Gastrocnemius medialis (tissue), 4 donors: Measurements from ENCODE around the gene PRRX1. TPM values are rescaled to one million over a fixed set of nuclear protein-coding genes. Genes with fewer than 3 reads are reported as not detected.

Source experiments
- ATAC-seq, 2 donors: fragments of 150-250 bp; one replicate each; pipeline ENCODE4 v1.9.1; 2016
- DNase-seq, 2 donors: peaks; one replicate each; pipeline ENCODE4 v3.0.0-alpha.2; 2019
- H3K27ac ChIP-seq, 4 donors: fragments of 200-600 bp; sonication (generic); 1 replicate in 1 of 4; 2 replicates in 3 of 4; pipeline ENCODE4 v1.5.1; 2016 to 2018; ENCODE audit warnings: mild to moderate bottlenecking in 2 of 4, moderate library complexity in 1 of 4
- H3K27me3 ChIP-seq, 3 donors: fragments of 200-600 bp; sonication (generic) in 2 of 3; 1 replicate in 1 of 3; 2 replicates in 2 of 3; pipeline versions ENCODE4 v1.5.1 to v1.6.0; 2016 to 2019; ENCODE audit warnings: mild to moderate bottlenecking in 1 of 3, moderate library complexity in 1 of 3
- H3K36me3 ChIP-seq, 2 donors: fragments of 200-600 bp; sonication (generic) in 1 of 2; one replicate each; pipeline ENCODE4 v1.5.1; 2017 to 2018
- H3K4me1 ChIP-seq, 2 donors: fragments of 200-600 bp; sonication (generic) in 1 of 2; one replicate each; pipeline ENCODE4 v1.5.1; 2016 to 2017; ENCODE audit warnings: mild to moderate bottlenecking in 2 of 2
- H3K4me3 ChIP-seq, 4 donors: fragments of 200-600 bp; sonication (generic) in 3 of 4; 1 replicate in 1 of 4; 2 replicates in 3 of 4; pipeline ENCODE4 v1.5.1; 2016 to 2019; ENCODE audit warnings: mild to moderate bottlenecking in 2 of 4
- H3K9me3 ChIP-seq, 3 donors: fragments of 200-600 bp; sonication (generic) in 2 of 3; 1 replicate in 1 of 3; 2 replicates in 2 of 3; pipeline ENCODE4 v1.5.1; 2016 to 2019
- CTCF ChIP-seq, 5 experiments: fragments of 450-650 bp in 3 of 5; fragments of 200-600 bp in 2 of 5; sonication (generic) in 2 of 5; IDR thresholded peaks in 4 of 5; conservative IDR thresholded peaks in 1 of 5; 1 replicate in 4 of 5; 2 replicates in 1 of 5; pipeline ENCODE4 v1.5.1; 2016 to 2019; ENCODE audit warnings: antibody characterized with exemption in 5 of 5, mild to moderate bottlenecking in 3 of 5, moderate library complexity in 3 of 5
- POLR2A ChIP-seq, 2 donors: fragments of 450-650 bp; IDR thresholded peaks; one replicate each; pipeline ENCODE4 v1.6.1; 2017; ENCODE audit warnings: antibody characterized with exemption in 2 of 2, mild to moderate bottlenecking in 2 of 2, moderate library complexity in 2 of 2
- in situ Hi-C, 4 donors: fragments of 200-750 bp; cut with MboI; loops; one replicate each; pipeline versions ENCODE4 v1.15.0 to v1.8.0; 2017; ENCODE audit warnings: low sequenced_read_pairs in 4 of 4
- intact Hi-C: fragments of 100-400 bp; cut with DNase I; formaldehyde crosslinking; loops from one replicate; pipeline ENCODE4 v1.15.1; 2023; ENCODE audit warnings: low total_unique reads
- total RNA-seq, 4 donors: library from RNA; depleted of rRNA; stranded (reverse); fragments of >200 nt; gene quantifications; one replicate each; pipeline versions ENCODE4 v1.1.0 to v1.2.3, GENCODE V29; 2016

PRRX1 gene
- total RNA-seq, 4 donors from 2014 or later: 35.3 to 120 (median 64.3) TPM

GRCh38 chr1:170705981-170706380 lies 42.0 kb downstream of the PRRX1 start:
- H3K4me1 ChIP-seq: peaks cover 34 to 60% of the 10 kb centered on the region in 2 donors
- no peaks in the 10 kb centered on the region for H3K9me3 ChIP-seq
- H3K4me3 ChIP-seq: no peak overlapping the region
- ATAC-seq (no peak), DNase-seq (no peak)
- TF ChIP-seq CTCF (IDR thresholded peaks at IDR 0.05 in 4 of 5, conservative IDR thresholded peaks at IDR 0.05 in 1 of 5) (no peak), POLR2A (IDR thresholded peaks at IDR 0.05) (no peak)
- H3K27me3 ChIP-seq: no peaks in the 10 kb centered on the region
- intact Hi-C loops (no loop called here), in situ Hi-C loops (no loop called here)
- H3K27ac ChIP-seq: peak overlapping the region; percentile 82 to 86 (median 85)
- no peaks in the 10 kb centered on the region for H3K36me3 ChIP-seq

GRCh38 chr1:170707117-170707516 lies 43.2 kb downstream of the PRRX1 start:
- peak overlapping the region; percentile 82 to 86 (median 85) for H3K27ac ChIP-seq
- no peaks in the 10 kb centered on the region for H3K36me3 ChIP-seq
- in situ Hi-C loops: no loop called here
- ATAC-seq (no peak), DNase-seq (no peak)
- no peak for TF ChIP-seq CTCF (IDR thresholded peaks at IDR 0.05 in 4 of 5, conservative IDR thresholded peaks at IDR 0.05 in 1 of 5)
- no peak for TF ChIP-seq POLR2A (IDR thresholded peaks at IDR 0.05)
- H3K27me3 ChIP-seq: no peaks in the 10 kb centered on the region
- intact Hi-C loops: loop anchor here (1.0 kb wide), 1 partner anchor 36 kb away; no protein-coding TSS in a partner anchor
- no peaks in the 10 kb centered on the region for H3K9me3 ChIP-seq
- H3K4me3 ChIP-seq: no peak overlapping the region
- H3K4me1 ChIP-seq: peaks cover 35 to 54% of the 10 kb centered on the region in 2 donors

- Histone ChIP-seq H3K9me3 (no peaks in the 10 kb centered on the region), H3K27ac (peak overlapping the region; percentile 82 to 86 (median 85)), H3K27me3 (no peaks in the 10 kb centered on the region), H3K4me3 (no peak overlapping the region), H3K4me1 (peaks cover 35 to 48% of the 10 kb centered on the region in 2 donors), H3K36me3 (no peaks in the 10 kb centered on the region)
- intact Hi-C loops: loop anchor here (1.0 kb wide), 1 partner anchor 37 kb away; no protein-coding TSS in a partner anchor
- DNase-seq (peak in 1 of 2 donors; percentile 25), ATAC-seq (peak; percentile 95 to 96)
- in situ Hi-C loops: no loop called here
- no peak for TF ChIP-seq CTCF (IDR thresholded peaks at IDR 0.05 in 4 of 5, conservative IDR thresholded peaks at IDR 0.05 in 1 of 5)
- TF ChIP-seq POLR2A (IDR thresholded peaks at IDR 0.05): no peak
These were observed 44.2 kb downstream of the PRRX1 start for GRCh38 chr1:170707959-170708655.

GRCh38 chr1:170711682-170712081 lies 47.8 kb downstream of the PRRX1 start:
- TF ChIP-seq POLR2A (IDR thresholded peaks at IDR 0.05): no peak
- no peak for TF ChIP-seq CTCF (IDR thresholded peaks at IDR 0.05 in 4 of 5, conservative IDR thresholded peaks at IDR 0.05 in 1 of 5)

More at GRCh38 chr1:170711682-170712081, 47.8 kb downstream of the PRRX1 start:
- intact Hi-C loops (no loop called here), in situ Hi-C loops (no loop called here)
- Histone ChIP-seq H3K4me3 (no peak overlapping the region), H3K27me3 (no peaks in the 10 kb centered on the region), H3K4me1 (peaks cover 23 to 28% of the 10 kb centered on the region in 2 donors), H3K9me3 (no peaks in the 10 kb centered on the region), H3K36me3 (no peaks in the 10 kb centered on the region), H3K27ac (peak overlapping the region; percentile 4 to 86 (median 84))
- no peak for ATAC-seq
- DNase-seq: no peak
